HL-60 (cell line): ENCODE results near the gene DNAAF5.

ENCODE experiments used
- DNase-seq, 2 experiments: peaks; one replicate each; pipeline ENCODE4 v3.0.0-alpha.2; 2010 to 2020; ENCODE audit warnings: low read depth in 1 of 2, low spot score in 1 of 2
- H3K27ac ChIP-seq: fragments of 250-450 bp; sonication (Bioruptor Pico); replicated peaks from 2 replicates; pipeline ENCODE4 v1.5.1; 2020; ENCODE audit warnings: mild to moderate bottlenecking, moderate library complexity
- H3K27me3 ChIP-seq: fragments of 250-450 bp; sonication (Bioruptor Pico); 2 replicates; pipeline ENCODE4 v1.5.1; 2021; ENCODE audit warnings: mild to moderate bottlenecking, moderate library complexity; ENCODE audit not compliant: insufficient read depth, poor library complexity, severe bottlenecking
- H3K4me3 ChIP-seq: replicated peaks from 2 replicates; pipeline ENCODE4 v1.5.1; 2011; ENCODE audit warnings: mild to moderate bottlenecking, control low read depth, low read length; ENCODE audit not compliant: insufficient read depth
- CTCF ChIP-seq: IDR thresholded peaks from one replicate; pipeline ENCODE4 v1.5.1; 2011; ENCODE audit warnings: low read length, control low read depth, inconsistent platforms; ENCODE audit not compliant: insufficient read depth
- GABPA ChIP-seq: IDR thresholded peaks from 2 replicates; pipeline ENCODE4 v1.6.1; 2012; ENCODE audit warnings: low read depth
- POLR2AphosphoS5 ChIP-seq: IDR thresholded peaks from 2 replicates; pipeline ENCODE4 v1.6.1; 2012; ENCODE audit warnings: low read depth
- SPI1 ChIP-seq: IDR thresholded peaks from 2 replicates; pipeline ENCODE4 v1.6.1; 2012; ENCODE audit warnings: low read depth, mild to moderate bottlenecking, borderline replicate concordance
- TF ChIP-seq, protein P1 (sequence below): IDR thresholded peaks from 2 replicates; pipeline ENCODE4 v1.6.1; 2012; ENCODE audit warnings: low read depth; ENCODE audit not compliant: insufficient replicate concordance

DNAAF5 gene

DNA sequence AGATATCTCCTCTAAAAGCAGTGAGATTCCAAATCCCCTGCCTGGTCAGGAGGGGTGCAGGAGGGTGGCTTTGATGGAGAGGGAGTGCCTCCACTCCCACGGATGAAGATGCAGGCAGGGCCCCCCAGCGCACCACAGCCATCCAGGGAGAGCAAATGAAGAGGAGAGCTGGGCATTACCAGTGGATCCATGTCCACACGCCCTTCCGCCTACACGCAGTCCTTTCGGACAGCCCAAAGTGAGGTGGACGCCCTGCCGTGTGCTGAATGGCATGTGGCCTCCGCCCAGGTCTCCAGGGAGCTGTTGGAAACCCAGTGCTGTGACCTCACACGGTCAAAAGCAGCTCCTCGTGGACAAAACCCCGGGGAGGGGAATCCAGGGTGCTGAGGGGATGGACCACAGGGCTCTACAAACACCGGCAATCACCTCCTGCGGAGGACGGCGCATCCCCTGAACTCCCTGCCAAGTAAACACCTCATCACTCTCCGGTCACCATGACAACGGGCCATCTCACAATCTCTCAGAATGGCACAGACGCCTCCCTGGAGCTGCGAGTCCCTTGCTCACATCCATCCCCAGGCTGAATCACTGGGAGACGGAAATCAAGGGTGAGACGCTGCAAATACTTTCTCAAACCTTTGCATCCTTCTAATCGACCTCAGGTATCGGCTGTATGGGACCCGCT is 35.0 kb upstream of the DNAAF5 start:
- TF ChIP-seq, protein P1, sequence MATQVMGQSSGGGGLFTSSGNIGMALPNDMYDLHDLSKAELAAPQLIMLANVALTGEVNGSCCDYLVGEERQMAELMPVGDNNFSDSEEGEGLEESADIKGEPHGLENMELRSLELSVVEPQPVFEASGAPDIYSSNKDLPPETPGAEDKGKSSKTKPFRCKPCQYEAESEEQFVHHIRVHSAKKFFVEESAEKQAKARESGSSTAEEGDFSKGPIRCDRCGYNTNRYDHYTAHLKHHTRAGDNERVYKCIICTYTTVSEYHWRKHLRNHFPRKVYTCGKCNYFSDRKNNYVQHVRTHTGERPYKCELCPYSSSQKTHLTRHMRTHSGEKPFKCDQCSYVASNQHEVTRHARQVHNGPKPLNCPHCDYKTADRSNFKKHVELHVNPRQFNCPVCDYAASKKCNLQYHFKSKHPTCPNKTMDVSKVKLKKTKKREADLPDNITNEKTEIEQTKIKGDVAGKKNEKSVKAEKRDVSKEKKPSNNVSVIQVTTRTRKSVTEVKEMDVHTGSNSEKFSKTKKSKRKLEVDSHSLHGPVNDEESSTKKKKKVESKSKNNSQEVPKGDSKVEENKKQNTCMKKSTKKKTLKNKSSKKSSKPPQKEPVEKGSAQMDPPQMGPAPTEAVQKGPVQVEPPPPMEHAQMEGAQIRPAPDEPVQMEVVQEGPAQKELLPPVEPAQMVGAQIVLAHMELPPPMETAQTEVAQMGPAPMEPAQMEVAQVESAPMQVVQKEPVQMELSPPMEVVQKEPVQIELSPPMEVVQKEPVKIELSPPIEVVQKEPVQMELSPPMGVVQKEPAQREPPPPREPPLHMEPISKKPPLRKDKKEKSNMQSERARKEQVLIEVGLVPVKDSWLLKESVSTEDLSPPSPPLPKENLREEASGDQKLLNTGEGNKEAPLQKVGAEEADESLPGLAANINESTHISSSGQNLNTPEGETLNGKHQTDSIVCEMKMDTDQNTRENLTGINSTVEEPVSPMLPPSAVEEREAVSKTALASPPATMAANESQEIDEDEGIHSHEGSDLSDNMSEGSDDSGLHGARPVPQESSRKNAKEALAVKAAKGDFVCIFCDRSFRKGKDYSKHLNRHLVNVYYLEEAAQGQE: no peak
- no peak for TF ChIP-seq POLR2AphosphoS5
- DNase-seq: no peak
- Histone ChIP-seq H3K4me3 (no peak overlapping the region), H3K27ac (no peak overlapping the region), H3K27me3 (no peaks in the 10 kb centered on the region)

GRCh38 chr7:693280-693679 is 33.2 kb upstream of the DNAAF5 start:
- TF ChIP-seq CTCF (no peak), POLR2AphosphoS5 (no peak)
- DNase-seq: no peak
- no peak overlapping the region for H3K27ac ChIP-seq
- H3K27me3 ChIP-seq: no peaks in the 10 kb centered on the region
- H3K4me3 ChIP-seq: no peak overlapping the region

GRCh38 chr7:696426-696811 is 30.1 kb upstream of the DNAAF5 start:
- no peak overlapping the region for H3K4me3 ChIP-seq
- H3K27me3 ChIP-seq: no peaks in the 10 kb centered on the region
- H3K27ac ChIP-seq: no peak overlapping the region
- TF ChIP-seq GABPA: no peak
- TF ChIP-seq, protein P1: no peak
- no peak for TF ChIP-seq SPI1
- no peak for TF ChIP-seq CTCF
- TF ChIP-seq POLR2AphosphoS5: no peak
- DNase-seq: no peak

DNA sequence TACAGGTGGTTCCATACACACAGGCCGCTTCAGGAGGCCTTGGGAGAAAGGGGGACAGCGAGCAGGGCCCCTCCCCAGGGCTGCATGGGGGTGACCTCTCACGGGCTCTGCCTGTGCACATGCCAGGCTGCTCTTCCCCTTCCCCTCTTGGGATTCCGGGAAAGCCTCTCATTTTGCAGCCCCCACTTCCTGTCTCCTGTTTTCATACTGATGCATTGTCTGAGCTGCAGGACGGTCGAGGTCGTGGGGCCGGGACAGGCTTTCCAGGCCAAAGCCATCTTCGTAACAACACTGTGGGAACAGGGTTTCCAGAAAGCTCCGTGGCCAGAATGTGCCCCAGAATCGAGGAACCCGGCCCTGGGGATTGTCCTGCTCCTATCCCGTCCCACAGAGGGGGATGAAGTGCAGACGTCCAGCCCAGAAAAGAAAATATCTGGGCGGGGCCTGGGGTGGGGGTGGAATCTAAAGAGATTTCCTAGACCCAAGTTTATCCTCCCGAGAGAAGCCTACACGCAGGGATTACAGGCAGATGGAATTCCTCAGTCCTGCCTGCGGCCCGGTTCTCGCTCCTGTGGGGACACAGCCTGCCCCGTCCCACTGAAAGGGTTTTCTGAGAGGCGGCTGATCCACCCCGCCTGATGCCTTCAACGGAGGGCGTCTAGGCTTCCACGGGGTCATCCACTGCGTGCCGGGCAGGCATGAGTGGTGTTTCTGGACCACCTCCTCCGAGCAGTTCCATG is 29.5 kb upstream of the DNAAF5 start:
- TF ChIP-seq SPI1 (no peak), GABPA (no peak), POLR2AphosphoS5 (no peak)
- TF ChIP-seq, protein P1: no peak
- no peak overlapping the region for H3K27ac ChIP-seq
- no peaks in the 10 kb centered on the region for H3K27me3 ChIP-seq
- H3K4me3 ChIP-seq: no peak overlapping the region
- DNase-seq: no peak
